ENCODE measurements around the gene LRRIQ1.

DNA sequence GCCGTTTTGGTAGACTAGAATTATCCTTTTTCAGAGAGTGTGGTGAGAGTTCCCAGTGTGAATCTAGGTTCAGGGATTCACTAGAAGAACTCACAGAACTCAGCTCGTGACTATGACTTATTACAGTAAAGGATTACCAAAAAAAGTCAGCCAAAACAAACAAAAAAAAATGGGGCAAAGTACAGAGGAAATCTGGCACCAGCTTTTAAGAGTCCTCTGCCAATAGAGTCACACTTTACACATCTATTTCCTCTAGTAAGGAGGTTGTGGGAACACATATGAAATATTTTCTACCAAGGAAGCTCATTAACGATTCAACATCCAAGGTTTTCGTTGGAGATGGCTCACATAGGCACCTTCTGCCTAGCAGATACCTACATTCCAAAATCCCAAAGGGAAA, 28.3 kb upstream of the LRRIQ1 start:
- TF ChIP-seq, protein P1, sequence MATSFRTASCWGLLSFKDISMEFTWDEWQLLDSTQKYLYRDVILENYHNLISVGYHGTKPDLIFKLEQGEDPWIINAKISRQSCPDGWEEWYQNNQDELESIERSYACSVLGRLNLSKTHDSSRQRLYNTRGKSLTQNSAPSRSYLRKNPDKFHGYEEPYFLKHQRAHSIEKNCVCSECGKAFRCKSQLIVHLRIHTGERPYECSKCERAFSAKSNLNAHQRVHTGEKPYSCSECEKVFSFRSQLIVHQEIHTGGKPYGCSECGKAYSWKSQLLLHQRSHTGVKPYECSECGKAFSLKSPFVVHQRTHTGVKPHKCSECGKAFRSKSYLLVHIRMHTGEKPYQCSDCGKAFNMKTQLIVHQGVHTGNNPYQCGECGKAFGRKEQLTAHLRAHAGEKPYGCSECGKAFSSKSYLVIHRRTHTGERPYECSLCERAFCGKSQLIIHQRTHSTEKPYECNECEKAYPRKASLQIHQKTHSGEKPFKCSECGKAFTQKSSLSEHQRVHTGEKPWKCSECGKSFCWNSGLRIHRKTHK (tag by site-specific recombination; IDR thresholded peaks at IDR 0.05): no peak
- TF ChIP-seq, protein P2, sequence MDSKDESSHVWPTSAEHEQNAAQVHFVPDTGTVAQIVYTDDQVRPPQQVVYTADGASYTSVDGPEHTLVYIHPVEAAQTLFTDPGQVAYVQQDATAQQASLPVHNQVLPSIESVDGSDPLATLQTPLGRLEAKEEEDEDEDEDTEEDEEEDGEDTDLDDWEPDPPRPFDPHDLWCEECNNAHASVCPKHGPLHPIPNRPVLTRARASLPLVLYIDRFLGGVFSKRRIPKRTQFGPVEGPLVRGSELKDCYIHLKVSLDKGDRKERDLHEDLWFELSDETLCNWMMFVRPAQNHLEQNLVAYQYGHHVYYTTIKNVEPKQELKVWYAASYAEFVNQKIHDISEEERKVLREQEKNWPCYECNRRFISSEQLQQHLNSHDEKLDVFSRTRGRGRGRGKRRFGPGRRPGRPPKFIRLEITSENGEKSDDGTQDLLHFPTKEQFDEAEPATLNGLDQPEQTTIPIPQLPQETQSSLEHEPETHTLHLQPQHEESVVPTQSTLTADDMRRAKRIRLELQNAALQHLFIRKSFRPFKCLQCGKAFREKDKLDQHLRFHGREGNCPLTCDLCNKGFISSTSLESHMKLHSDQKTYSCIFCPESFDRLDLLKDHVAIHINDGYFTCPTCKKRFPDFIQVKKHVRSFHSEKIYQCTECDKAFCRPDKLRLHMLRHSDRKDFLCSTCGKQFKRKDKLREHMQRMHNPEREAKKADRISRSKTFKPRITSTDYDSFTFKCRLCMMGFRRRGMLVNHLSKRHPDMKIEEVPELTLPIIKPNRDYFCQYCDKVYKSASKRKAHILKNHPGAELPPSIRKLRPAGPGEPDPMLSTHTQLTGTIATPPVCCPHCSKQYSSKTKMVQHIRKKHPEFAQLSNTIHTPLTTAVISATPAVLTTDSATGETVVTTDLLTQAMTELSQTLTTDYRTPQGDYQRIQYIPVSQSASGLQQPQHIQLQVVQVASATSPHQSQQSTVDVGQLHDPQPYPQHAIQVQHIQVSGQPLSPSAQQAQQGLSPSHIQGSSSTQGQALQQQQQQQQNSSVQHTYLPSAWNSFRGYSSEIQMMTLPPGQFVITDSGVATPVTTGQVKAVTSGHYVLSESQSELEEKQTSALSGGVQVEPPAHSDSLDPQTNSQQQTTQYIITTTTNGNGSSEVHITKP (tag by site-specific recombination; IDR thresholded peaks at IDR 0.05): no peak
- TF ChIP-seq, protein P3, sequence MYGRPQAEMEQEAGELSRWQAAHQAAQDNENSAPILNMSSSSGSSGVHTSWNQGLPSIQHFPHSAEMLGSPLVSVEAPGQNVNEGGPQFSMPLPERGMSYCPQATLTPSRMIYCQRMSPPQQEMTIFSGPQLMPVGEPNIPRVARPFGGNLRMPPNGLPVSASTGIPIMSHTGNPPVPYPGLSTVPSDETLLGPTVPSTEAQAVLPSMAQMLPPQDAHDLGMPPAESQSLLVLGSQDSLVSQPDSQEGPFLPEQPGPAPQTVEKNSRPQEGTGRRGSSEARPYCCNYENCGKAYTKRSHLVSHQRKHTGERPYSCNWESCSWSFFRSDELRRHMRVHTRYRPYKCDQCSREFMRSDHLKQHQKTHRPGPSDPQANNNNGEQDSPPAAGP (tag by site-specific recombination; IDR thresholded peaks at IDR 0.05): no peak
- TF ChIP-seq ZNF624 (tag by site-specific recombination; IDR thresholded peaks at IDR 0.05) (no peak), ZNF501 (tag by site-specific recombination; IDR thresholded peaks at IDR 0.05) (no peak), TRIM28 (IDR thresholded peaks at IDR 0.05; ENCODE audit: borderline replicate concordance, low read length) (no peak), YY1 (tag by site-specific recombination; IDR thresholded peaks at IDR 0.05) (no peak), ZNF571 (tag by site-specific recombination; IDR thresholded peaks at IDR 0.05) (no peak), SP7 (tag by site-specific recombination; IDR thresholded peaks at IDR 0.05) (no peak), ZBTB7A (tag by site-specific recombination; IDR thresholded peaks at IDR 0.05; ENCODE audit: low read depth) (no peak), REPIN1 (tag by site-specific recombination; IDR thresholded peaks at IDR 0.05; ENCODE audit: low read depth) (no peak)
- TF ChIP-seq, protein P4, sequence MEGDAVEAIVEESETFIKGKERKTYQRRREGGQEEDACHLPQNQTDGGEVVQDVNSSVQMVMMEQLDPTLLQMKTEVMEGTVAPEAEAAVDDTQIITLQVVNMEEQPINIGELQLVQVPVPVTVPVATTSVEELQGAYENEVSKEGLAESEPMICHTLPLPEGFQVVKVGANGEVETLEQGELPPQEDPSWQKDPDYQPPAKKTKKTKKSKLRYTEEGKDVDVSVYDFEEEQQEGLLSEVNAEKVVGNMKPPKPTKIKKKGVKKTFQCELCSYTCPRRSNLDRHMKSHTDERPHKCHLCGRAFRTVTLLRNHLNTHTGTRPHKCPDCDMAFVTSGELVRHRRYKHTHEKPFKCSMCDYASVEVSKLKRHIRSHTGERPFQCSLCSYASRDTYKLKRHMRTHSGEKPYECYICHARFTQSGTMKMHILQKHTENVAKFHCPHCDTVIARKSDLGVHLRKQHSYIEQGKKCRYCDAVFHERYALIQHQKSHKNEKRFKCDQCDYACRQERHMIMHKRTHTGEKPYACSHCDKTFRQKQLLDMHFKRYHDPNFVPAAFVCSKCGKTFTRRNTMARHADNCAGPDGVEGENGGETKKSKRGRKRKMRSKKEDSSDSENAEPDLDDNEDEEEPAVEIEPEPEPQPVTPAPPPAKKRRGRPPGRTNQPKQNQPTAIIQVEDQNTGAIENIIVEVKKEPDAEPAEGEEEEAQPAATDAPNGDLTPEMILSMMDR (tag by site-specific recombination; IDR thresholded peaks at IDR 0.05): no peak
- TF ChIP-seq, protein P5, sequence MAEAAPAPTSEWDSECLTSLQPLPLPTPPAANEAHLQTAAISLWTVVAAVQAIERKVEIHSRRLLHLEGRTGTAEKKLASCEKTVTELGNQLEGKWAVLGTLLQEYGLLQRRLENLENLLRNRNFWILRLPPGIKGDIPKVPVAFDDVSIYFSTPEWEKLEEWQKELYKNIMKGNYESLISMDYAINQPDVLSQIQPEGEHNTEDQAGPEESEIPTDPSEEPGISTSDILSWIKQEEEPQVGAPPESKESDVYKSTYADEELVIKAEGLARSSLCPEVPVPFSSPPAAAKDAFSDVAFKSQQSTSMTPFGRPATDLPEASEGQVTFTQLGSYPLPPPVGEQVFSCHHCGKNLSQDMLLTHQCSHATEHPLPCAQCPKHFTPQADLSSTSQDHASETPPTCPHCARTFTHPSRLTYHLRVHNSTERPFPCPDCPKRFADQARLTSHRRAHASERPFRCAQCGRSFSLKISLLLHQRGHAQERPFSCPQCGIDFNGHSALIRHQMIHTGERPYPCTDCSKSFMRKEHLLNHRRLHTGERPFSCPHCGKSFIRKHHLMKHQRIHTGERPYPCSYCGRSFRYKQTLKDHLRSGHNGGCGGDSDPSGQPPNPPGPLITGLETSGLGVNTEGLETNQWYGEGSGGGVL (tag by site-specific recombination; IDR thresholded peaks at IDR 0.05): no peak
- TF ChIP-seq, protein P6, sequence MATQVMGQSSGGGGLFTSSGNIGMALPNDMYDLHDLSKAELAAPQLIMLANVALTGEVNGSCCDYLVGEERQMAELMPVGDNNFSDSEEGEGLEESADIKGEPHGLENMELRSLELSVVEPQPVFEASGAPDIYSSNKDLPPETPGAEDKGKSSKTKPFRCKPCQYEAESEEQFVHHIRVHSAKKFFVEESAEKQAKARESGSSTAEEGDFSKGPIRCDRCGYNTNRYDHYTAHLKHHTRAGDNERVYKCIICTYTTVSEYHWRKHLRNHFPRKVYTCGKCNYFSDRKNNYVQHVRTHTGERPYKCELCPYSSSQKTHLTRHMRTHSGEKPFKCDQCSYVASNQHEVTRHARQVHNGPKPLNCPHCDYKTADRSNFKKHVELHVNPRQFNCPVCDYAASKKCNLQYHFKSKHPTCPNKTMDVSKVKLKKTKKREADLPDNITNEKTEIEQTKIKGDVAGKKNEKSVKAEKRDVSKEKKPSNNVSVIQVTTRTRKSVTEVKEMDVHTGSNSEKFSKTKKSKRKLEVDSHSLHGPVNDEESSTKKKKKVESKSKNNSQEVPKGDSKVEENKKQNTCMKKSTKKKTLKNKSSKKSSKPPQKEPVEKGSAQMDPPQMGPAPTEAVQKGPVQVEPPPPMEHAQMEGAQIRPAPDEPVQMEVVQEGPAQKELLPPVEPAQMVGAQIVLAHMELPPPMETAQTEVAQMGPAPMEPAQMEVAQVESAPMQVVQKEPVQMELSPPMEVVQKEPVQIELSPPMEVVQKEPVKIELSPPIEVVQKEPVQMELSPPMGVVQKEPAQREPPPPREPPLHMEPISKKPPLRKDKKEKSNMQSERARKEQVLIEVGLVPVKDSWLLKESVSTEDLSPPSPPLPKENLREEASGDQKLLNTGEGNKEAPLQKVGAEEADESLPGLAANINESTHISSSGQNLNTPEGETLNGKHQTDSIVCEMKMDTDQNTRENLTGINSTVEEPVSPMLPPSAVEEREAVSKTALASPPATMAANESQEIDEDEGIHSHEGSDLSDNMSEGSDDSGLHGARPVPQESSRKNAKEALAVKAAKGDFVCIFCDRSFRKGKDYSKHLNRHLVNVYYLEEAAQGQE (tag by site-specific recombination; IDR thresholded peaks at IDR 0.05): no peak
